A673 (cell line): Measurements from ENCODE around the gene OR52N4. TPM values are rescaled to one million over a fixed set of nuclear protein-coding genes. Genes with fewer than 3 reads are reported as not detected.

Experiments
- Bru-seq: library from RNA; stranded (reverse); fragments of 400-500 nt; gene quantifications from one replicate; lab custom pipeline; 2021; lab: Mats Ljungman, UMichigan
- BruChase-seq, 2 experiments: library from RNA; stranded (reverse); fragments of 400-500 nt; gene quantifications; one replicate each; lab custom pipeline; 2021; lab: Mats Ljungman, UMichigan
- BruUV-seq: library from RNA; stranded (reverse); fragments of 400-500 nt; replicated peaks from 2 replicates; lab custom pipeline; 2021; lab: Mats Ljungman, UMichigan
- CTCF ChIA-PET: fragments of 300-600 bp; sonication (Branson Sonifier 250); formaldehyde crosslinking; loops from one replicate; lab custom pipeline; 2022; ENCODE audit warnings: antibody characterized with exemption; lab: Charles Lee
- POLR2A ChIA-PET: fragments of 300-600 bp; sonication (Branson Sonifier 250); formaldehyde crosslinking; loops from one replicate; lab custom pipeline; 2022; ENCODE audit warnings: antibody characterized with exemption; ENCODE audit not compliant: low non-redundant PET; lab: Charles Lee
- DNase-seq: peaks from one replicate; pipeline ENCODE4 v3.0.0-alpha.2; 2015; ENCODE audit warnings: low spot score
- H3K27ac ChIP-seq: fragments of 200-600 bp; sonication (generic); 2 replicates; pipeline ENCODE4 v1.5.1; 2016; ENCODE audit warnings: mixed run types, low read depth, mild to moderate bottlenecking, mixed read lengths, antibody characterized with exemption, low read length; ENCODE audit not compliant: poor library complexity, severe bottlenecking
- H3K27me3 ChIP-seq: fragments of 200-600 bp; sonication (generic); replicated peaks from 2 replicates; pipeline ENCODE4 v1.6.1; 2017; ENCODE audit warnings: mixed run types, low read depth, mild to moderate bottlenecking, mixed read lengths, antibody characterized with exemption, low read length; ENCODE audit not compliant: insufficient read depth, poor library complexity
- H3K36me3 ChIP-seq: fragments of 200-600 bp; sonication (generic); 2 replicates; pipeline ENCODE4 v1.6.1; 2016; ENCODE audit warnings: mixed run types, mild to moderate bottlenecking, mixed read lengths, antibody characterized with exemption, low read length; ENCODE audit not compliant: insufficient read depth, poor library complexity, severe bottlenecking
- H3K4me1 ChIP-seq: fragments of 200-600 bp; sonication (generic); 2 replicates; pipeline ENCODE4 v1.6.1; 2017; ENCODE audit warnings: mixed run types, mild to moderate bottlenecking, mixed read lengths, antibody characterized with exemption, low read length; ENCODE audit not compliant: insufficient read depth, poor library complexity, severe bottlenecking
- H3K4me3 ChIP-seq: fragments of 200-600 bp; sonication (generic); 2 replicates; pipeline ENCODE4 v1.5.1; 2016; ENCODE audit warnings: low read depth, mixed run types, mild to moderate bottlenecking, mixed read lengths, low read length; ENCODE audit not compliant: poor library complexity, severe bottlenecking
- H3K9me3 ChIP-seq: fragments of 200-600 bp; sonication (generic); 2 replicates; pipeline ENCODE4 v1.6.1; 2016; ENCODE audit warnings: mixed run types, low read depth, mild to moderate bottlenecking, mixed read lengths, antibody characterized with exemption, low read length; ENCODE audit not compliant: poor library complexity, severe bottlenecking
- EZH2 ChIP-seq: fragments of 200-600 bp; sonication (generic); IDR thresholded peaks from 2 replicates; pipeline ENCODE4 v1.6.1; 2017; ENCODE audit warnings: borderline replicate concordance, low read depth, mild to moderate bottlenecking, mixed read lengths, antibody characterized with exemption, low read length; ENCODE audit not compliant: poor library complexity, severe bottlenecking
- intact Hi-C: fragments of 100-400 bp; cut with micrococcal nuclease; formaldehyde crosslinking; loops from one replicate; pipeline ENCODE4 v1.10.0; 2022; ENCODE audit not compliant: unreplicated experiment
- long read RNA-seq: library from polyadenylated mRNA; stranded (forward); transcript quantifications from one replicate; pipeline ENCODE4 v2.0.0, GENCODE V29; 2022
- total RNA-seq: library from RNA; stranded (reverse); gene quantifications from 2 replicates; pipeline ENCODE4 v1.2.3, GENCODE V29; 2021
- TF ChIP-seq, protein P1 (sequence below): fragments of 300-800, 200-600 bp; sonication (generic); conservative IDR thresholded peaks from 2 replicates; pipeline ENCODE4 v1.5.1; 2017; ENCODE audit warnings: low read depth, mild to moderate bottlenecking, antibody characterized with exemption, low read length, moderate library complexity, mixed read lengths

Gene OR52N4
- total RNA-seq = not detected in 2 replicates
- not detected for Bru-seq, nascent RNA
- not detected for BruChase-seq, experiment 1, labeled RNA remaining after a 2-hour chase
- not detected for BruChase-seq, experiment 2, labeled RNA remaining after a 6-hour chase
- long read RNA-seq = 0 reads

DNA sequence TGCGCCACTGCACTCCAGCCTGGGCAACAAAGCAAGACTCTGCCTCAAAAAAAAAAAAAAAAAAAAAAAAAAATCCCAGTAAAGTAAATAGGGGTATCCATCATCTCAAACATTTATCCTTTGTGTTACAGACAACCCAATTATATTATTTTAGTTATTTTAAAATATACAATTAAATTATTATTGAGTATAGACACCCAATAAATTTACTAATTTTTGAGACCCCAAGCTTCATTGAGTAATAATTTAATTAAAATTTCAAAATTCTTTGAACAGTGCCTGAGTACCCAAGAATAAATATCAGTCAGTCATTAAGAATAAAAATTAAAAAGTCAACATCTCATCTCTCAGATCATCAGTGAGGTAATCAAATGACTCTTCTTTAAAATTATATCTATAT lies at the start of gene OR52N4:
OR52N4 (plus strand) TSS at position 301 of the 400 bp plus-strand sequence. CDS start 498 bp downstream, outside the sequence.
- no peaks in the 10 kb centered on the region for H3K4me1 ChIP-seq
- H3K27ac ChIP-seq = no peak within 1 kb of the TSS
- intact Hi-C loops = no loop called here
- H3K4me3 ChIP-seq = no peak within 1 kb of the TSS
- no peaks in the 10 kb centered on the region for H3K36me3 ChIP-seq
- ChIA-PET CTCF (no interaction called here), POLR2A (no interaction called here)
- no peaks in the 10 kb centered on the region for H3K9me3 ChIP-seq
- TF ChIP-seq, protein P1, sequence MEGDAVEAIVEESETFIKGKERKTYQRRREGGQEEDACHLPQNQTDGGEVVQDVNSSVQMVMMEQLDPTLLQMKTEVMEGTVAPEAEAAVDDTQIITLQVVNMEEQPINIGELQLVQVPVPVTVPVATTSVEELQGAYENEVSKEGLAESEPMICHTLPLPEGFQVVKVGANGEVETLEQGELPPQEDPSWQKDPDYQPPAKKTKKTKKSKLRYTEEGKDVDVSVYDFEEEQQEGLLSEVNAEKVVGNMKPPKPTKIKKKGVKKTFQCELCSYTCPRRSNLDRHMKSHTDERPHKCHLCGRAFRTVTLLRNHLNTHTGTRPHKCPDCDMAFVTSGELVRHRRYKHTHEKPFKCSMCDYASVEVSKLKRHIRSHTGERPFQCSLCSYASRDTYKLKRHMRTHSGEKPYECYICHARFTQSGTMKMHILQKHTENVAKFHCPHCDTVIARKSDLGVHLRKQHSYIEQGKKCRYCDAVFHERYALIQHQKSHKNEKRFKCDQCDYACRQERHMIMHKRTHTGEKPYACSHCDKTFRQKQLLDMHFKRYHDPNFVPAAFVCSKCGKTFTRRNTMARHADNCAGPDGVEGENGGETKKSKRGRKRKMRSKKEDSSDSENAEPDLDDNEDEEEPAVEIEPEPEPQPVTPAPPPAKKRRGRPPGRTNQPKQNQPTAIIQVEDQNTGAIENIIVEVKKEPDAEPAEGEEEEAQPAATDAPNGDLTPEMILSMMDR = no peak
- TF ChIP-seq EZH2 = no peak
- no TSS peak for BruUV-seq
- no peak for DNase-seq
- H3K27me3 ChIP-seq = peaks cover 6% of the 10 kb centered on the region

DNA sequence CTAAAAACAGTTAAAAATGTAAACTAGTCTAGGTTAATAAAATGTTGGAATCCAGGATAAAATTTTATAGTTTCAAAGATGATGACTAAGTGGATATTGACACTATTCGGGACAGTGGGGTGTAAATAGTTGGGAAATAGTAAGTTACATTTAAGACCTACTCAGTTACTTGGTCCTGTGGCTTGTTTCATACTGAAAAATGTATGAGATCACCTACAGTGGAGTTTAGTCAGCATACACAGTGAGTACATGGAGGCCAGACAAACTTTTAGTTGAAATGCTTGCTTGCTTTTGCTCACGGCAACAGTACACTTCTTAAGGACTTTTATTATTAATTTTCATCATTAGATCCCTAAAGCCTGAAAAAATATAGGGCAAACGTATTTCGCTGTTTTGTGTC lies 48.4 kb upstream of the OR52N4 start:
- Histone ChIP-seq H3K9me3 (no peaks in the 10 kb centered on the region), H3K27me3 (no peaks in the 10 kb centered on the region), H3K36me3 (no peaks in the 10 kb centered on the region), H3K4me1 (no peaks in the 10 kb centered on the region), H3K27ac (no peak overlapping the region), H3K4me3 (no peak overlapping the region)
- TF ChIP-seq, protein P1 = no peak
- TF ChIP-seq EZH2 = no peak
- ChIA-PET POLR2A (no interaction called here), CTCF (no interaction called here)
- BruUV-seq = no TSS peak
- no peak for DNase-seq
- intact Hi-C loops = no loop called here

DNA sequence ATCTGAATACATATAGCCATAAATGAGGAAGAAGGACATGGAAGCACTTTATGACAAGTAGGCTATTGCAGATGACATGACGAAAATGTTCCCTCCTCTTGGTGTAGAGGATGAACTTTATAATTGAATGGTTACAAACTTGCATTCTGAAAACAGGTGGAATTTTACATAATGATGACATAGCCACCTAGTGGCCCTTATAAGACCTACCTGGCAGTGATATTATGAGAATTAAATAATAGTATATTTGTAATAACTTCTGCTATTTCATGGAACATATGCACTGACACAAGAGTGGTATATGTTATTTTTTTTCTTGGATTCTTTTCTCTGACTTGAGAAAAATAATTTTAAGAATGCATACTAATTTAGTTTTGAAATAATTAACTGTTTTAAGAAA lies 41.5 kb upstream of the OR52N4 start:
- no peak overlapping the region for H3K4me3 ChIP-seq
- no peak for DNase-seq
- no peaks in the 10 kb centered on the region for H3K9me3 ChIP-seq
- H3K27me3 ChIP-seq = no peaks in the 10 kb centered on the region
- ChIA-PET CTCF (no interaction called here), POLR2A (no interaction called here)
- intact Hi-C loops = no loop called here
- no peaks in the 10 kb centered on the region for H3K4me1 ChIP-seq
- BruUV-seq = no TSS peak
- H3K27ac ChIP-seq = no peak overlapping the region
- H3K36me3 ChIP-seq = no peaks in the 10 kb centered on the region
- TF ChIP-seq, protein P1 = 0 out of 2 replicates have a peak, but pooled peaks have one; percentile 24
- no peak for TF ChIP-seq EZH2
